WTC11 (cell line): ENCODE results near the gene ACVR2B. TPM values are rescaled to one million over a fixed set of nuclear protein-coding genes. Genes with fewer than 3 reads are reported as not detected.
A peak's percentile ranks its signal among the peaks of the same experiment; 100 is the strongest.

Experiments
- CREB1 ChIP-seq: sonication (generic); formaldehyde crosslinking; IDR thresholded peaks from 2 replicates; pipeline ENCODE4 v1.8.0; 2023; ENCODE audit warnings: mild to moderate bottlenecking, missing genetic modification reagents
- FOXJ3 ChIP-seq: sonication (generic); formaldehyde crosslinking; IDR thresholded peaks from 2 replicates; pipeline ENCODE4 v1.9.0; 2021; ENCODE audit warnings: missing genetic modification reagents, mild to moderate bottlenecking, borderline replicate concordance
- FOXK1 ChIP-seq: sonication (generic); formaldehyde crosslinking; IDR thresholded peaks from 2 replicates; pipeline ENCODE4 v1.8.0; 2022; ENCODE audit warnings: mild to moderate bottlenecking, moderate library complexity, missing genetic modification reagents
- GRHL2 ChIP-seq: fragments of 250-450 bp; sonication (Bioruptor Pico); IDR thresholded peaks from 2 replicates; pipeline ENCODE4 v1.8.0; 2022; ENCODE audit warnings: mild to moderate bottlenecking, moderate library complexity; ENCODE audit not compliant: insufficient replicate concordance, severe bottlenecking
- HMGA2 ChIP-seq: fragments of 250-450 bp; sonication (Bioruptor Pico); IDR thresholded peaks from 2 replicates; pipeline ENCODE4 v1.4.0; 2021; ENCODE audit warnings: mild to moderate bottlenecking, moderate library complexity
- IRF2 ChIP-seq: sonication (generic); formaldehyde crosslinking; IDR thresholded peaks from 2 replicates; pipeline ENCODE4 v1.8.0; 2022; ENCODE audit warnings: low read depth, missing genetic modification reagents, borderline replicate concordance
- NFYB ChIP-seq: sonication (generic); formaldehyde crosslinking; conservative IDR thresholded peaks from 2 replicates; pipeline ENCODE4 v1.8.0; 2022; ENCODE audit warnings: low read depth, missing genetic modification reagents
- NR1H2 ChIP-seq: sonication (generic); formaldehyde crosslinking; IDR thresholded peaks from 2 replicates; pipeline ENCODE4 v1.9.0; 2021; ENCODE audit warnings: mild to moderate bottlenecking, moderate library complexity, missing genetic modification reagents
- NR2C2 ChIP-seq: sonication (generic); formaldehyde crosslinking; IDR thresholded peaks from 2 replicates; pipeline ENCODE4 v1.8.0; 2022; ENCODE audit warnings: mild to moderate bottlenecking, missing genetic modification reagents
- RELA ChIP-seq: sonication (generic); formaldehyde crosslinking; IDR thresholded peaks from 2 replicates; pipeline ENCODE4 v1.8.1; 2022; ENCODE audit warnings: missing genetic modification reagents, mild to moderate bottlenecking, borderline replicate concordance
- SP1 ChIP-seq: sonication (generic); formaldehyde crosslinking; conservative IDR thresholded peaks from 2 replicates; pipeline ENCODE4 v1.8.1; 2022; ENCODE audit warnings: missing genetic modification reagents
- TEAD4 ChIP-seq: sonication (generic); formaldehyde crosslinking; IDR thresholded peaks from 2 replicates; pipeline ENCODE4 v1.8.0; 2022; ENCODE audit warnings: mild to moderate bottlenecking, missing genetic modification reagents
- TP53 ChIP-seq: sonication (generic); formaldehyde crosslinking; IDR thresholded peaks from 2 replicates; pipeline ENCODE4 v1.8.1; 2023; ENCODE audit warnings: mild to moderate bottlenecking, missing genetic modification reagents
- ZNF423 ChIP-seq: fragments of 250-450 bp; sonication (Bioruptor Pico); IDR thresholded peaks from 2 replicates; pipeline ENCODE4 v2.1.2; 2022; ENCODE audit warnings: mild to moderate bottlenecking, moderate library complexity
- ZNF671 ChIP-seq: fragments of 250-450 bp; sonication (Bioruptor Pico); IDR thresholded peaks from 2 replicates; pipeline ENCODE4 v1.8.0; 2021; ENCODE audit warnings: mild to moderate bottlenecking
- total RNA-seq: library from RNA; stranded (reverse); gene quantifications from 3 replicates; pipeline ENCODE4 v1.2.3, GENCODE V29; 2021
- TF ChIP-seq, protein P1 (sequence below): fragments of 250-450 bp; sonication (Bioruptor Pico); conservative IDR thresholded peaks from 2 replicates; pipeline ENCODE4 v1.9.0; 2021; ENCODE audit warnings: mild to moderate bottlenecking
- TF ChIP-seq, protein P2 (sequence below): sonication (generic); formaldehyde crosslinking; IDR thresholded peaks from 2 replicates; pipeline ENCODE4 v1.8.1; 2023; ENCODE audit warnings: mild to moderate bottlenecking, moderate library complexity, missing genetic modification reagents
- TF ChIP-seq, protein P3 (sequence below): sonication (generic); formaldehyde crosslinking; IDR thresholded peaks from 2 replicates; pipeline ENCODE4 v1.8.0; 2022; ENCODE audit warnings: mild to moderate bottlenecking, missing genetic modification reagents
- TF ChIP-seq, protein P4 (sequence below): fragments of 250-450 bp; sonication (Bioruptor Pico); IDR thresholded peaks from 2 replicates; pipeline ENCODE4 v1.9.0; 2021; ENCODE audit warnings: mild to moderate bottlenecking, borderline replicate concordance
- TF ChIP-seq, protein P5 (sequence below): sonication (generic); formaldehyde crosslinking; IDR thresholded peaks from 2 replicates; pipeline ENCODE4 v1.8.1; 2023; ENCODE audit warnings: mild to moderate bottlenecking, missing genetic modification reagents, moderate library complexity
- TF ChIP-seq, protein P6 (sequence below): sonication (generic); formaldehyde crosslinking; conservative IDR thresholded peaks from 2 replicates; pipeline ENCODE4 v1.8.1; 2023; ENCODE audit warnings: mild to moderate bottlenecking, low read depth, missing genetic modification reagents, moderate library complexity
- TF ChIP-seq, protein P7 (sequence below): sonication (generic); formaldehyde crosslinking; IDR thresholded peaks from 2 replicates; pipeline ENCODE4 v1.8.0; 2022; ENCODE audit warnings: mild to moderate bottlenecking, missing genetic modification reagents

ACVR2B gene
- total RNA-seq, 1 experiment from 2014 or later: 104 TPM

DNA sequence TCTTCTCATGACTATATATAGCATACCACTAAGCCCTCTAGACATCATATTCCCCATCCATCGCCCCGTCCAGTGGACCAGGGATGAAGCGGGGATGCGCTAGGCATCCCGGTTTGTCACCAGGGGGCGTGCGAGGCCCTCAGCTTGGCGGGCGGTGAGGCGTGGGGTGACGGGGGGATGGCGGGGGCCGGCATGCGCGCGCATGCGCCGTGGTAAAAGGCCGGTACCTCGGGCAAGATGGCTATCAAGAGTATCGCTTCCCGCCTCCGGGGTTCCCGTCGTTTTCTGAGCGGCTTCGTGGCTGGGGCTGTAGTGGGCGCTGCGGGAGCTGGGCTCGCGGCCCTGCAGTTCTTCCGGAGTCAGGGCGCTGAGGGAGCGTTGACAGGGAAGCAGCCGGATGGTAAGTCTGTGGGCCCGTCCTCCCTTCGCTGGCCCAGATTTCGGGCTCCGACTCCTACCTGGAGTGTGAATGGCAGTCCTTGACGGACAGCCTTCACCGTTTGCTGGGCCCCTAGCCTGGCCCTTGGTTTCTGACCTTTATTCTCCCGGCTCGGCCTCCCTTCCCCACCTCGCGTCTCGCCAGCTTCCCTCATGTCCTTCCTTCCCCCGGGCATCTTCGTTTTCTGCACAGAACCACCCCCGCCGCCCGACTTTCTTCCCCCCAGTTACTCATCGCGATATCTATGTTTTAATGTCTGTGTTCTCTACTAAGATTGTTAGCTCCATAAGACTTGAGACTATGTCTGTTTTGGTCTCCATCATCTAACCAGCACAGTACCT lies 42.6 kb downstream of the ACVR2B start, which contains the start of gene EXOG (continued):
- TF ChIP-seq, protein P1, sequence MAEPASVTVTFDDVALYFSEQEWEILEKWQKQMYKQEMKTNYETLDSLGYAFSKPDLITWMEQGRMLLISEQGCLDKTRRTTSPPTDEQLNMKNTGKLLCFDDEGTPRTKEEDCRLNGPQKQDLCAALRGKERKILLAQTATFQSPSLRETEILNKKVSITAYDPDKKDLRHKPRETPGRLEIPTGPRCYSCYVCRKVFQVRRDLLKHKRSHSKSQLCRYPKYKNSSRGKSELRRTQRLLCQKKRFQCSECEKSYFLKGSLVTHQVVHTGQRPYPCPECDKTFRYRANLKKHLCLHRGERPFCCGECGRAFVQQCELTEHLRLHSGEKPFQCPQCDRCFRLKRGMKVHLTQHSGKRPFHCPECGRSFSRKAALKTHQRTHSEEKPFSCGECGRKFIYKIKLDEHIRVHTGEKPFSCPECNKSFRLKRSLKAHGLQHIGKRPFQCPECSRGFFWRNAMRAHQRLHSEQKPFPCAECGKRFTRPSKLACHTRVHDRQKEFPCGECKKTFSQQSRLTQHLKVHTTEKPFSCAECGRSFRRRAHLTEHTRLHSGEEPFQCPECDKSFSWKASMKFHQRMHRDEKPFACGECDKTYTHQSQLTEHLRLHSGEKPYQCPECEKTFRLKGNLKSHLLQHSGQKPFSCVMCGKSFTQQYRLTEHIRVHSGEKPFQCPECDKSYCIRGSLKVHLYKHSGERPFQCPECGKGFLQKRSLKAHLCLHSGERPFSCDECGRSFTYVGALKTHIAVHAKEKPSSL (CRISPR knock-in tag): no peak
- TF ChIP-seq FOXK1 (CRISPR knock-in tag) (no peak), ZNF671 (CRISPR knock-in tag) (no peak), NFYB (CRISPR knock-in tag) (no peak), CREB1 (CRISPR knock-in tag) (no peak), HMGA2 (no peak), NR1H2 (no peak), IRF2 (CRISPR knock-in tag) (no peak), SP1 (CRISPR knock-in tag) (peak; percentile 42; the same call in 1 of the 2 replicates), RELA (CRISPR knock-in tag) (no peak), TEAD4 (CRISPR knock-in tag) (no peak), FOXJ3 (CRISPR knock-in tag) (no peak), NR2C2 (CRISPR knock-in tag) (no peak), TP53 (CRISPR knock-in tag) (no peak), GRHL2 (CRISPR knock-in tag) (no peak), ZNF423 (CRISPR knock-in tag) (no peak)
- TF ChIP-seq, protein P2, sequence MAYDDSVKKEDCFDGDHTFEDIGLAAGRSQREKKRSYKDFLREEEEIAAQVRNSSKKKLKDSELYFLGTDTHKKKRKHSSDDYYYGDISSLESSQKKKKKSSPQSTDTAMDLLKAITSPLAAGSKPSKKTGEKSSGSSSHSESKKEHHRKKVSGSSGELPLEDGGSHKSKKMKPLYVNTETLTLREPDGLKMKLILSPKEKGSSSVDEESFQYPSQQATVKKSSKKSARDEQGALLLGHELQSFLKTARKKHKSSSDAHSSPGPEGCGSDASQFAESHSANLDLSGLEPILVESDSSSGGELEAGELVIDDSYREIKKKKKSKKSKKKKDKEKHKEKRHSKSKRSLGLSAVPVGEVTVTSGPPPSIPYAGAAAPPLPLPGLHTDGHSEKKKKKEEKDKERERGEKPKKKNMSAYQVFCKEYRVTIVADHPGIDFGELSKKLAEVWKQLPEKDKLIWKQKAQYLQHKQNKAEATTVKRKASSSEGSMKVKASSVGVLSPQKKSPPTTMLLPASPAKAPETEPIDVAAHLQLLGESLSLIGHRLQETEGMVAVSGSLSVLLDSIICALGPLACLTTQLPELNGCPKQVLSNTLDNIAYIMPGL (CRISPR knock-in tag): peak; percentile 89
- TF ChIP-seq, protein P3, sequence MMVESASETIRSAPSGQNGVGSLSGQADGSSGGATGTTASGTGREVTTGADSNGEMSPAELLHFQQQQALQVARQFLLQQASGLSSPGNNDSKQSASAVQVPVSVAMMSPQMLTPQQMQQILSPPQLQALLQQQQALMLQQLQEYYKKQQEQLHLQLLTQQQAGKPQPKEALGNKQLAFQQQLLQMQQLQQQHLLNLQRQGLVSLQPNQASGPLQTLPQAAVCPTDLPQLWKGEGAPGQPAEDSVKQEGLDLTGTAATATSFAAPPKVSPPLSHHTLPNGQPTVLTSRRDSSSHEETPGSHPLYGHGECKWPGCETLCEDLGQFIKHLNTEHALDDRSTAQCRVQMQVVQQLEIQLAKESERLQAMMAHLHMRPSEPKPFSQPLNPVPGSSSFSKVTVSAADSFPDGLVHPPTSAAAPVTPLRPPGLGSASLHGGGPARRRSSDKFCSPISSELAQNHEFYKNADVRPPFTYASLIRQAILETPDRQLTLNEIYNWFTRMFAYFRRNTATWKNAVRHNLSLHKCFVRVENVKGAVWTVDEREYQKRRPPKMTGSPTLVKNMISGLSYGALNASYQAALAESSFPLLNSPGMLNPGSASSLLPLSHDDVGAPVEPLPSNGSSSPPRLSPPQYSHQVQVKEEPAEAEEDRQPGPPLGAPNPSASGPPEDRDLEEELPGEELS (CRISPR knock-in tag): no peak
- TF ChIP-seq, protein P4, sequence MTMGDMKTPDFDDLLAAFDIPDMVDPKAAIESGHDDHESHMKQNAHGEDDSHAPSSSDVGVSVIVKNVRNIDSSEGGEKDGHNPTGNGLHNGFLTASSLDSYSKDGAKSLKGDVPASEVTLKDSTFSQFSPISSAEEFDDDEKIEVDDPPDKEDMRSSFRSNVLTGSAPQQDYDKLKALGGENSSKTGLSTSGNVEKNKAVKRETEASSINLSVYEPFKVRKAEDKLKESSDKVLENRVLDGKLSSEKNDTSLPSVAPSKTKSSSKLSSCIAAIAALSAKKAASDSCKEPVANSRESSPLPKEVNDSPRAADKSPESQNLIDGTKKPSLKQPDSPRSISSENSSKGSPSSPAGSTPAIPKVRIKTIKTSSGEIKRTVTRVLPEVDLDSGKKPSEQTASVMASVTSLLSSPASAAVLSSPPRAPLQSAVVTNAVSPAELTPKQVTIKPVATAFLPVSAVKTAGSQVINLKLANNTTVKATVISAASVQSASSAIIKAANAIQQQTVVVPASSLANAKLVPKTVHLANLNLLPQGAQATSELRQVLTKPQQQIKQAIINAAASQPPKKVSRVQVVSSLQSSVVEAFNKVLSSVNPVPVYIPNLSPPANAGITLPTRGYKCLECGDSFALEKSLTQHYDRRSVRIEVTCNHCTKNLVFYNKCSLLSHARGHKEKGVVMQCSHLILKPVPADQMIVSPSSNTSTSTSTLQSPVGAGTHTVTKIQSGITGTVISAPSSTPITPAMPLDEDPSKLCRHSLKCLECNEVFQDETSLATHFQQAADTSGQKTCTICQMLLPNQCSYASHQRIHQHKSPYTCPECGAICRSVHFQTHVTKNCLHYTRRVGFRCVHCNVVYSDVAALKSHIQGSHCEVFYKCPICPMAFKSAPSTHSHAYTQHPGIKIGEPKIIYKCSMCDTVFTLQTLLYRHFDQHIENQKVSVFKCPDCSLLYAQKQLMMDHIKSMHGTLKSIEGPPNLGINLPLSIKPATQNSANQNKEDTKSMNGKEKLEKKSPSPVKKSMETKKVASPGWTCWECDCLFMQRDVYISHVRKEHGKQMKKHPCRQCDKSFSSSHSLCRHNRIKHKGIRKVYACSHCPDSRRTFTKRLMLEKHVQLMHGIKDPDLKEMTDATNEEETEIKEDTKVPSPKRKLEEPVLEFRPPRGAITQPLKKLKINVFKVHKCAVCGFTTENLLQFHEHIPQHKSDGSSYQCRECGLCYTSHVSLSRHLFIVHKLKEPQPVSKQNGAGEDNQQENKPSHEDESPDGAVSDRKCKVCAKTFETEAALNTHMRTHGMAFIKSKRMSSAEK (CRISPR knock-in tag): no peak
- TF ChIP-seq, protein P5, sequence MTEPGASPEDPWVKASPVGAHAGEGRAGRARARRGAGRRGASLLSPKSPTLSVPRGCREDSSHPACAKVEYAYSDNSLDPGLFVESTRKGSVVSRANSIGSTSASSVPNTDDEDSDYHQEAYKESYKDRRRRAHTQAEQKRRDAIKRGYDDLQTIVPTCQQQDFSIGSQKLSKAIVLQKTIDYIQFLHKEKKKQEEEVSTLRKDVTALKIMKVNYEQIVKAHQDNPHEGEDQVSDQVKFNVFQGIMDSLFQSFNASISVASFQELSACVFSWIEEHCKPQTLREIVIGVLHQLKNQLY (CRISPR knock-in tag): 0 out of 2 replicates have a peak, but pooled peaks have one; percentile 20
- TF ChIP-seq, protein P6, sequence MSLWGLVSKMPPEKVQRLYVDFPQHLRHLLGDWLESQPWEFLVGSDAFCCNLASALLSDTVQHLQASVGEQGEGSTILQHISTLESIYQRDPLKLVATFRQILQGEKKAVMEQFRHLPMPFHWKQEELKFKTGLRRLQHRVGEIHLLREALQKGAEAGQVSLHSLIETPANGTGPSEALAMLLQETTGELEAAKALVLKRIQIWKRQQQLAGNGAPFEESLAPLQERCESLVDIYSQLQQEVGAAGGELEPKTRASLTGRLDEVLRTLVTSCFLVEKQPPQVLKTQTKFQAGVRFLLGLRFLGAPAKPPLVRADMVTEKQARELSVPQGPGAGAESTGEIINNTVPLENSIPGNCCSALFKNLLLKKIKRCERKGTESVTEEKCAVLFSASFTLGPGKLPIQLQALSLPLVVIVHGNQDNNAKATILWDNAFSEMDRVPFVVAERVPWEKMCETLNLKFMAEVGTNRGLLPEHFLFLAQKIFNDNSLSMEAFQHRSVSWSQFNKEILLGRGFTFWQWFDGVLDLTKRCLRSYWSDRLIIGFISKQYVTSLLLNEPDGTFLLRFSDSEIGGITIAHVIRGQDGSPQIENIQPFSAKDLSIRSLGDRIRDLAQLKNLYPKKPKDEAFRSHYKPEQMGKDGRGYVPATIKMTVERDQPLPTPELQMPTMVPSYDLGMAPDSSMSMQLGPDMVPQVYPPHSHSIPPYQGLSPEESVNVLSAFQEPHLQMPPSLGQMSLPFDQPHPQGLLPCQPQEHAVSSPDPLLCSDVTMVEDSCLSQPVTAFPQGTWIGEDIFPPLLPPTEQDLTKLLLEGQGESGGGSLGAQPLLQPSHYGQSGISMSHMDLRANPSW (CRISPR knock-in tag): no peak
- TF ChIP-seq, protein P7, sequence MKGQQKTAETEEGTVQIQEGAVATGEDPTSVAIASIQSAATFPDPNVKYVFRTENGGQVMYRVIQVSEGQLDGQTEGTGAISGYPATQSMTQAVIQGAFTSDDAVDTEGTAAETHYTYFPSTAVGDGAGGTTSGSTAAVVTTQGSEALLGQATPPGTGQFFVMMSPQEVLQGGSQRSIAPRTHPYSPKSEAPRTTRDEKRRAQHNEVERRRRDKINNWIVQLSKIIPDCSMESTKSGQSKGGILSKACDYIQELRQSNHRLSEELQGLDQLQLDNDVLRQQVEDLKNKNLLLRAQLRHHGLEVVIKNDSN (CRISPR knock-in tag): no peak
